Tibial nerve (tissue), 4 donors: Measurements from ENCODE around the gene RNASEL. TPM values are rescaled to one million over a fixed set of nuclear protein-coding genes. Genes with fewer than 3 reads are reported as not detected.

ENCODE experiments used
- DNase-seq, 2 donors: peaks; one replicate each; pipeline ENCODE4 v3.0.0-alpha.2; 2019; ENCODE audit warnings: low spot score in 2 of 2
- H3K27ac ChIP-seq, 4 donors: fragments of 200-600 bp; sonication (generic) in 3 of 4; one replicate each; pipeline ENCODE4 v1.5.1; 2017 to 2019; ENCODE audit warnings: mild to moderate bottlenecking in 1 of 4
- H3K27me3 ChIP-seq, 2 donors: fragments of 200-600 bp; sonication (generic) in 1 of 2; one replicate each; pipeline versions ENCODE4 v1.5.1 to v1.6.0; 2017 to 2019
- H3K36me3 ChIP-seq, 3 donors: fragments of 200-600 bp; sonication (generic); one replicate each; pipeline ENCODE4 v1.5.1; 2018 to 2019
- H3K4me1 ChIP-seq, 4 donors: fragments of 200-600 bp; sonication (generic) in 3 of 4; one replicate each; pipeline ENCODE4 v1.5.1; 2017 to 2019
- H3K4me3 ChIP-seq, 4 donors: fragments of 200-600 bp; sonication (generic) in 3 of 4; one replicate each; pipeline ENCODE4 v1.5.1; 2017 to 2019; ENCODE audit warnings: mild to moderate bottlenecking in 1 of 4, moderate library complexity in 1 of 4
- H3K9me3 ChIP-seq, 4 donors: fragments of 200-600 bp; sonication (generic) in 3 of 4; one replicate each; pipeline ENCODE4 v1.5.1; 2017 to 2019
- CTCF ChIP-seq, 5 experiments: fragments of 200-600 bp in 3 of 5; fragments of 450-650 bp in 2 of 5; sonication (generic) in 3 of 5; IDR thresholded peaks; one replicate each; pipeline ENCODE4 v1.5.1; 2016 to 2019; ENCODE audit warnings: antibody characterized with exemption in 5 of 5, mild to moderate bottlenecking in 3 of 5, moderate library complexity in 2 of 5
- EP300 ChIP-seq, 2 donors: sonication (generic); formaldehyde crosslinking; IDR thresholded peaks; one replicate each; pipeline ENCODE4 v1.6.1; 2017; ENCODE audit warnings: antibody characterized with exemption in 2 of 2, mild to moderate bottlenecking in 1 of 2
- POLR2A ChIP-seq, 2 donors: fragments of 450-650 bp; IDR thresholded peaks; one replicate each; pipeline ENCODE4 v1.6.1; 2017; ENCODE audit warnings: antibody characterized with exemption in 2 of 2, mild to moderate bottlenecking in 2 of 2, moderate library complexity in 2 of 2
- WGBS, 2 donors: methylation state at CpG; one replicate each; pipeline ENCODE4 v1.1.5; 2018; 5-methylcytosine and 5-hydroxymethylcytosine counted together
- total RNA-seq, 4 donors: library from RNA; depleted of rRNA; stranded (reverse); fragments of >200 nt; gene quantifications; one replicate each; pipeline ENCODE4 v1.1.0, GENCODE V29; 2016

The RNASEL gene
- total RNA-seq, 4 donors from 2014 or later, result 7.3 to 9.8 (median 8.8) TPM

DNA sequence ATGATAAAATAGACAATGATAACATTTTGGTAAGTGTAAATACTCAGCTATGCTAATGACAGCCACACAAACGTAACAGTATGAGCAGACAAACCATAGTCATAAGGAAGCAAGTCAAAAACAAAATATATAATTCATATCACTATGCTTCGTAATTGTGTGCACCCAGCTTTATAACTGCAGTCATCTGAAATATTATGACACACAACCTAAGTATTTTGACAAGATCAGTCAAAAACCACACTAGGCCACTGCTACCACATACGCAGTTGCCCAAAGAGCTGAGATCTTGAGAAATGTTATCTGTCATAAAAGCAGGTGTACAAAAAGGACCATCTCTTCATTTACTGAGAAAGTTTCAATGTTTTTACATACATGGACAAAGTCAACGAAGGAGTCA lies 26.0 kb downstream of the RNASEL start:
- Histone ChIP-seq H3K9me3 (peaks cover 0 to 2% (median 0%) of the 10 kb centered on the region in 4 donors), H3K36me3 (no peaks in the 10 kb centered on the region), H3K27me3 (no peaks in the 10 kb centered on the region), H3K4me1 (no peaks in the 10 kb centered on the region), H3K27ac (no peak overlapping the region), H3K4me3 (no peak overlapping the region)
- no peak for TF ChIP-seq CTCF (IDR thresholded peaks at IDR 0.05)
- no peak for TF ChIP-seq POLR2A (IDR thresholded peaks at IDR 0.05)
- no peak for TF ChIP-seq EP300 (IDR thresholded peaks at IDR 0.05)
- WGBS, 2 donors, result 86 to 91% methylated on average over 4 of the region's 4 CpGs
- DNase-seq, result no peak

DNA sequence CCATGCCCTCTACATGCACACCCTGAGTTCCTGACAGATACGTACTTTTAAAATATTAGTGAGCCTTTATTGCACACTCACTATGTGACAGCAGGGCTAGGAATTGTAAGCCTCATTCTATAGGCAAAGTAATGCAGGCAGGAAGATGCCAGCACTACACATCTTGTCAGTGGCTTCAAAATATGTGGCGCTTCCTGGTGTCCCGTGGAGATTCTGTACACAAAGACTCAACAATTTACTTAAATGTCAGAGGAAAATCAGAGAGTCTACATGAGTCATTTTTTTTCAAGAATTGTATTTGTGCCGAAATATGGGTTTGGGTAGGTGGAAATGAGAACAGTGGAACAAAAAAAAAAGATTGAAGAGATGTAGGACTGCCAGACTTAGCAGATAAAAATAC lies 27.6 kb downstream of the RNASEL start:
- no peak for TF ChIP-seq CTCF (IDR thresholded peaks at IDR 0.05)
- no peak for TF ChIP-seq EP300 (IDR thresholded peaks at IDR 0.05)
- no peak for TF ChIP-seq POLR2A (IDR thresholded peaks at IDR 0.05)
- Histone ChIP-seq H3K27me3 (no peaks in the 10 kb centered on the region), H3K4me3 (no peak overlapping the region), H3K27ac (no peak overlapping the region), H3K36me3 (no peaks in the 10 kb centered on the region), H3K4me1 (no peaks in the 10 kb centered on the region), H3K9me3 (peaks cover 0 to 2% (median 0%) of the 10 kb centered on the region in 4 donors)
- DNase-seq, result no peak
- 67 to 74% methylated on average over 4 of the region's 4 CpGs for WGBS, 2 donors

- no peak for DNase-seq
- Histone ChIP-seq H3K36me3 (no peaks in the 10 kb centered on the region), H3K27ac (no peak overlapping the region), H3K4me3 (no peak overlapping the region), H3K27me3 (no peaks in the 10 kb centered on the region), H3K4me1 (no peaks in the 10 kb centered on the region), H3K9me3 (no peaks in the 10 kb centered on the region)
- WGBS, 2 donors, result 60 to 67% methylated on average over 7 of the region's 7 CpGs
- TF ChIP-seq POLR2A (IDR thresholded peaks at IDR 0.05), result no peak
- TF ChIP-seq EP300 (IDR thresholded peaks at IDR 0.05), result no peak
- TF ChIP-seq CTCF (IDR thresholded peaks at IDR 0.05), result no peak
These were observed 28.6 kb downstream of the RNASEL start for GRCh38 chr1:182560392-182560984.

DNA sequence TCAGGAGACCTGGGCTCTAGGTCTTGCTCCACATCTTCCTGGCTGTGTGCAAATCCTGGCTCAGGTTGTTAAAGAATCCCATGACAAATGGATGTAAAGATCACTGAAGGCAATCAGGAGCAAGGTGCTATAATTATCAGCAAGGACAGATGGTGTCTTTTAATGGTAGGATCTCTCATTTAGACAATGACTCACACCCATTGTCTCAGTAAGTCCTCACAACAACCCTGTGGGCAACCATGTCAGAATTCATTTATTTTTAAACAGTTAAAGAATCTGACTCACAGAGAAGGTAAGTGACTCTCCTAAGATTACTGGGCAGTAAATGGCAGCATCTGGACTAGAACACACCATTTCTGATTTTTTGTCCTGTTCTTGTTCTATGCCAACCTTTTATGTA lies 32.8 kb downstream of the RNASEL start:
- H3K27me3 ChIP-seq, result no peaks in the 10 kb centered on the region
- no peak for DNase-seq
- peaks cover 0 to 16% (median 0%) of the 10 kb centered on the region in 4 donors for H3K9me3 ChIP-seq
- no peaks in the 10 kb centered on the region for H3K36me3 ChIP-seq
- H3K27ac ChIP-seq, result no peak overlapping the region
- H3K4me3 ChIP-seq, result no peak overlapping the region
- H3K4me1 ChIP-seq, result no peaks in the 10 kb centered on the region
- TF ChIP-seq EP300 (IDR thresholded peaks at IDR 0.05), result no peak

- Histone ChIP-seq H3K36me3 (no peaks in the 10 kb centered on the region), H3K9me3 (peaks cover 0 to 16% (median 0%) of the 10 kb centered on the region in 4 donors), H3K4me1 (no peaks in the 10 kb centered on the region), H3K4me3 (no peak overlapping the region), H3K27ac (no peak overlapping the region), H3K27me3 (no peaks in the 10 kb centered on the region)
- DNase-seq, result no peak
- TF ChIP-seq POLR2A (IDR thresholded peaks at IDR 0.05), result no peak
- TF ChIP-seq EP300 (IDR thresholded peaks at IDR 0.05), result no peak
- TF ChIP-seq CTCF (IDR thresholded peaks at IDR 0.05), result no peak
- WGBS, 2 donors, result 92 to 93% methylated on average over 1 of the region's 1 CpG
These were observed 33.6 kb downstream of the RNASEL start for GRCh38 chr1:182555493-182555892.

DNA sequence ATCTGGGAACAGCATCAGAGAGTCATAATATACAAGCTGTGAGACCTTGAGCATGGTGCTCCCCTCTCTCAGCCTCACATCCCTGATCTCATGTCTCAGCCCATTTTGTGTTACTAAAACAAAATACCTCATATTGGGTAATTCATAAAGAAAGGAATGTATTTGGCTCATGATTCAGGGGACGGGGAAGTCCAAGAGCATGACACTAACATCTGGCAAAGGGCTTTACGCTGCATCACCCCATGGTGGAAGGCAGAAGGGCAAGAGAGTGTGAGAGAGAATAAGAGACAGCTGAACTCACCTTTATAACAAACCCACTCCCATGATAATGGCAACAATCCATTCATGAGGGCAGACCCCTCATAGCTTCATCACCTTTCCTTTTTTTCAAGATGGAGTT lies 36.5 kb downstream of the RNASEL start:
- H3K27ac ChIP-seq, result no peak overlapping the region
- 82 to 97% methylated on average over 2 of the region's 2 CpGs for WGBS, 2 donors
- no peak for DNase-seq
- peaks cover 0 to 16% (median 0%) of the 10 kb centered on the region in 4 donors for H3K9me3 ChIP-seq
- H3K4me3 ChIP-seq, result no peak overlapping the region
- H3K36me3 ChIP-seq, result no peaks in the 10 kb centered on the region
- no peak for TF ChIP-seq EP300 (IDR thresholded peaks at IDR 0.05)
- no peak for TF ChIP-seq CTCF (IDR thresholded peaks at IDR 0.05)
- no peak for TF ChIP-seq POLR2A (IDR thresholded peaks at IDR 0.05)
- no peaks in the 10 kb centered on the region for H3K27me3 ChIP-seq
- no peaks in the 10 kb centered on the region for H3K4me1 ChIP-seq
